HAP-1 (cell line): Measurements from ENCODE around the gene OSGIN1.

ENCODE experiments used
- DNase-seq, 2 experiments: peaks; one replicate each; pipeline ENCODE4 v3.0.0-alpha.2; 2016 to 2020; ENCODE audit warnings: low spot score in 2 of 2
- H3K27me3 ChIP-seq: fragments of 250-450 bp; sonication (Bioruptor Pico); 2 replicates; pipeline ENCODE4 v1.5.1; 2020; ENCODE audit warnings: low read depth, mild to moderate bottlenecking, moderate library complexity
- H3K36me3 ChIP-seq: fragments of 250-450 bp; sonication (Bioruptor Pico); replicated peaks from 2 replicates; pipeline ENCODE4 v1.5.1; 2020; ENCODE audit warnings: mild to moderate bottlenecking
- H3K4me1 ChIP-seq: fragments of 250-450 bp; sonication (Bioruptor Pico); 2 replicates; pipeline ENCODE4 v1.5.1; 2020; ENCODE audit warnings: mild to moderate bottlenecking
- H3K4me3 ChIP-seq: fragments of 250-450 bp; sonication (Bioruptor Pico); 2 replicates; pipeline ENCODE4 v1.5.1; 2020; ENCODE audit warnings: mild to moderate bottlenecking, moderate library complexity
- H3K9me3 ChIP-seq: fragments of 250-450 bp; sonication (Bioruptor Pico); 2 replicates; pipeline ENCODE4 v1.5.1; 2020; ENCODE audit warnings: mild to moderate bottlenecking, moderate library complexity
- in situ Hi-C: fragments of 300-500 bp; cut with MboI; formaldehyde crosslinking; loops from 3 replicates; pipeline ENCODE4 v1.14.3; 2020; ENCODE audit warnings: low sequenced_read_pairs, inconsistent platforms, mixed read lengths

Gene OSGIN1

GRCh38 chr16:83983491-83983890, 30.5 kb downstream of the OSGIN1 start:
- no peak for DNase-seq
- H3K36me3 ChIP-seq = no peaks in the 10 kb centered on the region
- peaks cover 12% of the 10 kb centered on the region for H3K4me1 ChIP-seq
- H3K4me3 ChIP-seq = no peak overlapping the region
- H3K27me3 ChIP-seq = no peaks in the 10 kb centered on the region
- H3K9me3 ChIP-seq = no peaks in the 10 kb centered on the region
- in situ Hi-C loops = no loop called here

DNA sequence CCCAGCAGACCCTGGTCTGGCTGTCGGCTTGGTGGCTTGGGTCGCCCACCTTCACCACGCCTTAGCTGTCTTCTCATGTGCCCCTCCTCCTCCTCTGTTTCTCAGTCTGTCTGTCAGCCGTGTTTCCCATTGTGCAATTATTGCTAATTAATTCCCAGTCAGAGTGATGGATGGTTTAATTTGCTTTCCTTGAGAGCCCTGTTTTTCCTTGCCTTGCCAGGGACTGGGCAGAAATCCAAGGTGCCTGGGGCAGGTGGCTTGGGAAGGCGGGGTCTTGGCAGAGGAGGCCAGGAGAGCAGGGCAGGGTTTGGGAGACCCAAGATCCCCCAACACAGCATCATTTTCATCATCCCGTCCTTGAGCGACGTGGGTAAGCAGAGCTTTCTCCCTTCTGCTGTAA, 36.3 kb downstream of the OSGIN1 start:
- Histone ChIP-seq H3K27me3 (no peaks in the 10 kb centered on the region), H3K9me3 (no peaks in the 10 kb centered on the region), H3K4me1 (peaks cover 17% of the 10 kb centered on the region), H3K36me3 (no peaks in the 10 kb centered on the region), H3K4me3 (no peak overlapping the region)
- in situ Hi-C loops = no loop called here
- peak in 1 of 2 experiments; percentile 36 for DNase-seq

- DNase-seq = no peak
- no peaks in the 10 kb centered on the region for H3K27me3 ChIP-seq
- no peak overlapping the region for H3K4me3 ChIP-seq
- no peaks in the 10 kb centered on the region for H3K9me3 ChIP-seq
- in situ Hi-C loops = no loop called here
- H3K4me1 ChIP-seq = peaks cover 17% of the 10 kb centered on the region
- H3K36me3 ChIP-seq = no peaks in the 10 kb centered on the region
Measured at GRCh38 chr16:83990492-83990891, 37.5 kb downstream of the OSGIN1 start.

DNA sequence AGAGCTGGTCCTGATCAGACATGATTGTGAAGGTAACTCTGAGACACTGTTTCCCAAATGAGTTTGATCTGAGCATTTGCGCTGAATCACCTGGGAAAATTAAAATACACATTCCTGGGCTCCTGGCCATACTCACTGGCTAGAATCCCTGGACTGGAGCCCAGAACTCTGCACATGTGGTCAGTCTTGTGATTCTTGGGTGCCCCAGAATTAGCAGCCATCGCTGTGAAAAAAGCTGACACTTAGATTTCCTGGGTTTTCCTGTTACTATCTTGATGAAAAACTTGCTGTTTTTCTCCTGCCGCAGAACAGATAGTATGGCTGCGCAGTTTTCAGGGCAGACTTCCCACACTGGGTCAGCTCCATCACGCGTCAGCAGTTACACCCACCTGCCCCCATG, 39.6 kb downstream of the OSGIN1 start:
- in situ Hi-C loops = no loop called here
- Histone ChIP-seq H3K4me3 (no peak overlapping the region), H3K4me1 (peaks cover 8% of the 10 kb centered on the region), H3K27me3 (no peaks in the 10 kb centered on the region), H3K9me3 (no peaks in the 10 kb centered on the region), H3K36me3 (no peaks in the 10 kb centered on the region)
- no peak for DNase-seq

DNA sequence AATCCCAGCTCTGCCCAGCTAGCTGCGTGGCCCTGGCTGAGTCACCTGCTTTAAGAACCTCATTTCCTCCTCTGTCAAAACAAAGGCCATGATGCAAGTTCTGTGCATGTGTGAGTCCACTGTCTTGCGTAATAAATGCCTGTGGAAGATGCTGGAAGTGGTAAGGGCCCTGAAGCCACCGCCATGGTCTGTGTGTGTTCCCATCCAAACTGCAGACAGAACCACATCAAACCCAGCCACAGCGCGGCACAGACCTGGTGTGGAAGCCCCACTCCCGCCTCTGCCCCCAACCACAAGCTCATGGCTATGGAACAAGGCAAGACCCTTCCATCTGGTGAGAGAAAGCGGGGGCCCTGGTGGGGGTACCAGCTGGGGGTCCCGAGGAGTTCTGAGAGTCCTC, 41.0 kb downstream of the OSGIN1 start:
- Histone ChIP-seq H3K27me3 (no peaks in the 10 kb centered on the region), H3K4me1 (peaks cover 5% of the 10 kb centered on the region), H3K36me3 (no peaks in the 10 kb centered on the region), H3K9me3 (no peaks in the 10 kb centered on the region), H3K4me3 (no peak overlapping the region)
- in situ Hi-C loops = no loop called here
- DNase-seq = no peak

DNA sequence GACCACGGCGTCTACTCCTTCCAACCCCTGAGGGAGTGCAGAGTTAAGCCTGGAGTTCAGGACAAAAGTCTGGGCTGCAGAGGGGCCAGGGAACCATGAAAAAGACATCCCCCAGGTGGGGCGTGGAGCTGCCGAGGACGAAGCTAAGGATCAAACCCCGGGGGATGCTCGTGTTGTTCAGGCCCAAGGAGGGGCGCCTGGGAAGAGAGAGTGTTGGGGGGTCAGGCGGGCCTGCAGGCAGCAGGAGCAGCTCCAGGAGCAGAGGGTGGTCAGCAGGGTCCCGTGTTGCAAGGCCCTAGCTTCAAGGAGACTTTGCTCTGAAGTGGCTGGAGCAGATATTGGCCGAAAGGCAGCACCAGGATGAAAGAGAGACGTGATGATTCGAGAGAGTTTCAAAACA, 41.7 kb downstream of the OSGIN1 start:
- Histone ChIP-seq H3K36me3 (no peaks in the 10 kb centered on the region), H3K27me3 (no peaks in the 10 kb centered on the region), H3K4me3 (no peak overlapping the region), H3K4me1 (peaks cover 2% of the 10 kb centered on the region; the same call in 1 of the 2 replicates), H3K9me3 (no peaks in the 10 kb centered on the region)
- DNase-seq = no peak
- in situ Hi-C loops = no loop called here

- H3K9me3 ChIP-seq = no peaks in the 10 kb centered on the region
- H3K27me3 ChIP-seq = no peaks in the 10 kb centered on the region
- no peaks in the 10 kb centered on the region for H3K36me3 ChIP-seq
- no peak overlapping the region for H3K4me3 ChIP-seq
- no peaks in the 10 kb centered on the region for H3K4me1 ChIP-seq
- in situ Hi-C loops = no loop called here
- DNase-seq = no peak
Measured at GRCh38 chr16:83995754-83996153, 42.7 kb downstream of the OSGIN1 start.

GRCh38 chr16:83996481-83997252, 43.6 kb downstream of the OSGIN1 start:
- peak in 1 of 2 experiments; percentile 27 for DNase-seq
- no peaks in the 10 kb centered on the region for H3K36me3 ChIP-seq
- no peaks in the 10 kb centered on the region for H3K4me1 ChIP-seq
- in situ Hi-C loops = no loop called here
- no peaks in the 10 kb centered on the region for H3K27me3 ChIP-seq
- no peak overlapping the region for H3K4me3 ChIP-seq
- H3K9me3 ChIP-seq = no peaks in the 10 kb centered on the region

DNA sequence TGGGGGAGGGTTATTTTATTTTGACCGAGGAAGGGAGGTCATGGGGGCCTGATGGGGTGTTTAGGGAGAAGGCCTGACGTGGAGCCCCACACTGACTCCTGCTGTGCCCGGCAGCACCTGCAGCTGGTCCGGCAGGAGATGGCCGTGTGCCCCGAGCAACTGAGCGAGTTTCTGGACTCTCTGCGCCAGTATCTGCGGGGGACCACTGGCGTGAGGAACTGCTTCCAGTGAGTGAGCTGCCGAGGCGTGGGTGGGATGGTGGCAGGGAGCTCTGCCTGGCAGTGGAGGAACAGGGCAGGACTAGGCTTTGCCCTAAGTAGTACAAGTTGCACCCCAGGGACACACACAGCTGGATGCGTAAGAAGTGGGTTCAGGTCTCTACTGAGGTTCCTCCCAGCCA, 45.1 kb downstream of the OSGIN1 start:
- no peak for DNase-seq
- H3K36me3 ChIP-seq = no peaks in the 10 kb centered on the region
- H3K27me3 ChIP-seq = no peaks in the 10 kb centered on the region
- H3K9me3 ChIP-seq = no peaks in the 10 kb centered on the region
- no peaks in the 10 kb centered on the region for H3K4me1 ChIP-seq
- in situ Hi-C loops = no loop called here
- no peak overlapping the region for H3K4me3 ChIP-seq

GRCh38 chr16:84000989-84001642, 48.1 kb downstream of the OSGIN1 start:
- no peak for DNase-seq
- Histone ChIP-seq H3K4me1 (no peaks in the 10 kb centered on the region), H3K36me3 (no peaks in the 10 kb centered on the region), H3K9me3 (no peaks in the 10 kb centered on the region), H3K27me3 (peaks cover 3% of the 10 kb centered on the region; the same call in 1 of the 2 replicates), H3K4me3 (no peak overlapping the region)
- in situ Hi-C loops = no loop called here

- DNase-seq = no peak
- Histone ChIP-seq H3K9me3 (no peaks in the 10 kb centered on the region), H3K36me3 (no peaks in the 10 kb centered on the region), H3K4me3 (no peak overlapping the region), H3K27me3 (peaks cover 3% of the 10 kb centered on the region; the same call in 1 of the 2 replicates), H3K4me1 (no peaks in the 10 kb centered on the region)
- in situ Hi-C loops = no loop called here
Measured at GRCh38 chr16:84001726-84002125, 48.7 kb downstream of the OSGIN1 start.

GRCh38 chr16:84003038-84003437, 50.0 kb downstream of the OSGIN1 start:
- H3K27me3 ChIP-seq = peaks cover 3% of the 10 kb centered on the region; the same call in 1 of the 2 replicates
- H3K4me1 ChIP-seq = no peaks in the 10 kb centered on the region
- no peak for DNase-seq
- in situ Hi-C loops = no loop called here
- no peak overlapping the region for H3K4me3 ChIP-seq
- no peaks in the 10 kb centered on the region for H3K36me3 ChIP-seq
- no peaks in the 10 kb centered on the region for H3K9me3 ChIP-seq

GRCh38 chr16:84004442-84004841, 51.4 kb downstream of the OSGIN1 start:
- no peaks in the 10 kb centered on the region for H3K4me1 ChIP-seq
- H3K9me3 ChIP-seq = no peaks in the 10 kb centered on the region
- peaks cover 3% of the 10 kb centered on the region; the same call in 1 of the 2 replicates for H3K27me3 ChIP-seq
- H3K36me3 ChIP-seq = no peaks in the 10 kb centered on the region
- in situ Hi-C loops = no loop called here
- DNase-seq = no peak
- no peak overlapping the region for H3K4me3 ChIP-seq

GRCh38 chr16:84005391-84005790, 52.4 kb downstream of the OSGIN1 start:
- H3K27me3 ChIP-seq = peaks cover 3% of the 10 kb centered on the region; the same call in 1 of the 2 replicates
- H3K4me3 ChIP-seq = no peak overlapping the region
- H3K9me3 ChIP-seq = no peaks in the 10 kb centered on the region
- H3K36me3 ChIP-seq = no peaks in the 10 kb centered on the region
- H3K4me1 ChIP-seq = no peaks in the 10 kb centered on the region
- in situ Hi-C loops = no loop called here
- DNase-seq = no peak
